ENCODE results near the gene FAM174B. TPM values are rescaled to one million over a fixed set of nuclear protein-coding genes. Genes with fewer than 3 reads are reported as not detected.

The FAM174B gene
- total and polyA plus RNA-seq, 4 donors: 2.5 to 4.5 (median 3.8) TPM

GRCh38 chr15:92664178-92664900 is 8.8 kb upstream of the FAM174B start:
- H3K4me1 ChIP-seq (ENCODE audit: control insufficient read depth in 4 of 4, insufficient read depth in 4 of 4, low read length in 3 of 4): peaks cover 15 to 34% (median 26%) of the 10 kb centered on the region in 4 donors
- DNase-seq (ENCODE audit: low spot score): no peak
- TF ChIP-seq SP1 (IDR thresholded peaks at IDR 0.05) (no peak), ATF3 (IDR thresholded peaks at IDR 0.05) (no peak), FOXA1 (IDR thresholded peaks at IDR 0.05) (no peak), RAD21 (IDR thresholded peaks at IDR 0.05) (no peak), HNF4A (conservative IDR thresholded peaks at IDR 0.05) (no peak), GABPA (IDR thresholded peaks at IDR 0.05 in 1 of 2, conservative IDR thresholded peaks at IDR 0.05 in 1 of 2) (no peak), JUND (IDR thresholded peaks at IDR 0.05) (no peak), FOXA2 (IDR thresholded peaks at IDR 0.05) (no peak), YY1 (IDR thresholded peaks at IDR 0.05) (no peak), NR2F2 (IDR thresholded peaks at IDR 0.05) (no peak), RXRA (IDR thresholded peaks at IDR 0.05) (no peak), HNF4G (IDR thresholded peaks at IDR 0.05) (no peak), MAX (IDR thresholded peaks at IDR 0.05) (no peak), TAF1 (conservative IDR thresholded peaks at IDR 0.05) (no peak)
- TF ChIP-seq, protein P1, sequence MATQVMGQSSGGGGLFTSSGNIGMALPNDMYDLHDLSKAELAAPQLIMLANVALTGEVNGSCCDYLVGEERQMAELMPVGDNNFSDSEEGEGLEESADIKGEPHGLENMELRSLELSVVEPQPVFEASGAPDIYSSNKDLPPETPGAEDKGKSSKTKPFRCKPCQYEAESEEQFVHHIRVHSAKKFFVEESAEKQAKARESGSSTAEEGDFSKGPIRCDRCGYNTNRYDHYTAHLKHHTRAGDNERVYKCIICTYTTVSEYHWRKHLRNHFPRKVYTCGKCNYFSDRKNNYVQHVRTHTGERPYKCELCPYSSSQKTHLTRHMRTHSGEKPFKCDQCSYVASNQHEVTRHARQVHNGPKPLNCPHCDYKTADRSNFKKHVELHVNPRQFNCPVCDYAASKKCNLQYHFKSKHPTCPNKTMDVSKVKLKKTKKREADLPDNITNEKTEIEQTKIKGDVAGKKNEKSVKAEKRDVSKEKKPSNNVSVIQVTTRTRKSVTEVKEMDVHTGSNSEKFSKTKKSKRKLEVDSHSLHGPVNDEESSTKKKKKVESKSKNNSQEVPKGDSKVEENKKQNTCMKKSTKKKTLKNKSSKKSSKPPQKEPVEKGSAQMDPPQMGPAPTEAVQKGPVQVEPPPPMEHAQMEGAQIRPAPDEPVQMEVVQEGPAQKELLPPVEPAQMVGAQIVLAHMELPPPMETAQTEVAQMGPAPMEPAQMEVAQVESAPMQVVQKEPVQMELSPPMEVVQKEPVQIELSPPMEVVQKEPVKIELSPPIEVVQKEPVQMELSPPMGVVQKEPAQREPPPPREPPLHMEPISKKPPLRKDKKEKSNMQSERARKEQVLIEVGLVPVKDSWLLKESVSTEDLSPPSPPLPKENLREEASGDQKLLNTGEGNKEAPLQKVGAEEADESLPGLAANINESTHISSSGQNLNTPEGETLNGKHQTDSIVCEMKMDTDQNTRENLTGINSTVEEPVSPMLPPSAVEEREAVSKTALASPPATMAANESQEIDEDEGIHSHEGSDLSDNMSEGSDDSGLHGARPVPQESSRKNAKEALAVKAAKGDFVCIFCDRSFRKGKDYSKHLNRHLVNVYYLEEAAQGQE (IDR thresholded peaks at IDR 0.05): no peak
- TF ChIP-seq, protein P2, sequence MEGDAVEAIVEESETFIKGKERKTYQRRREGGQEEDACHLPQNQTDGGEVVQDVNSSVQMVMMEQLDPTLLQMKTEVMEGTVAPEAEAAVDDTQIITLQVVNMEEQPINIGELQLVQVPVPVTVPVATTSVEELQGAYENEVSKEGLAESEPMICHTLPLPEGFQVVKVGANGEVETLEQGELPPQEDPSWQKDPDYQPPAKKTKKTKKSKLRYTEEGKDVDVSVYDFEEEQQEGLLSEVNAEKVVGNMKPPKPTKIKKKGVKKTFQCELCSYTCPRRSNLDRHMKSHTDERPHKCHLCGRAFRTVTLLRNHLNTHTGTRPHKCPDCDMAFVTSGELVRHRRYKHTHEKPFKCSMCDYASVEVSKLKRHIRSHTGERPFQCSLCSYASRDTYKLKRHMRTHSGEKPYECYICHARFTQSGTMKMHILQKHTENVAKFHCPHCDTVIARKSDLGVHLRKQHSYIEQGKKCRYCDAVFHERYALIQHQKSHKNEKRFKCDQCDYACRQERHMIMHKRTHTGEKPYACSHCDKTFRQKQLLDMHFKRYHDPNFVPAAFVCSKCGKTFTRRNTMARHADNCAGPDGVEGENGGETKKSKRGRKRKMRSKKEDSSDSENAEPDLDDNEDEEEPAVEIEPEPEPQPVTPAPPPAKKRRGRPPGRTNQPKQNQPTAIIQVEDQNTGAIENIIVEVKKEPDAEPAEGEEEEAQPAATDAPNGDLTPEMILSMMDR (IDR thresholded peaks at IDR 0.05; ENCODE audit: low read depth, low read length, missing input control): no peak
- H3K27ac ChIP-seq (ENCODE audit: low read depth in 1 of 2, low read length in 2 of 2): no peak overlapping the region
- H3K27me3 ChIP-seq (ENCODE audit: control insufficient read depth in 4 of 4, insufficient read depth in 4 of 4, low read length in 3 of 4): no peaks in the 10 kb centered on the region
- H3K4me3 ChIP-seq (ENCODE audit: low read depth in 1 of 3, low read length in 3 of 3): no peak overlapping the region
- H3K36me3 ChIP-seq (ENCODE audit: control insufficient read depth in 4 of 4, insufficient read depth in 3 of 4, low read depth in 1 of 4, low read length in 3 of 4): no peaks in the 10 kb centered on the region
- H3K9ac ChIP-seq (ENCODE audit: low read depth in 1 of 2, low read length in 2 of 2): no peak overlapping the region
- WGBS: 90% methylated on average over 12 of the region's 12 CpGs
- H3K9me3 ChIP-seq (ENCODE audit: control insufficient read depth in 4 of 4, low read length in 3 of 4): no peaks in the 10 kb centered on the region

- H3K9me3 ChIP-seq (ENCODE audit: control insufficient read depth in 4 of 4, low read length in 3 of 4): no peaks in the 10 kb centered on the region
- DNase-seq (ENCODE audit: low spot score): no peak
- H3K4me3 ChIP-seq (ENCODE audit: low read depth in 1 of 3, low read length in 3 of 3): no peak overlapping the region
- H3K9ac ChIP-seq (ENCODE audit: low read depth in 1 of 2, low read length in 2 of 2): no peak overlapping the region
- no peaks in the 10 kb centered on the region for H3K27me3 ChIP-seq (ENCODE audit: control insufficient read depth in 4 of 4, insufficient read depth in 4 of 4, low read length in 3 of 4)
- H3K27ac ChIP-seq (ENCODE audit: low read depth in 1 of 2, low read length in 2 of 2): no peak overlapping the region
- no peaks in the 10 kb centered on the region for H3K36me3 ChIP-seq (ENCODE audit: control insufficient read depth in 4 of 4, insufficient read depth in 3 of 4, low read depth in 1 of 4, low read length in 3 of 4)
- H3K4me1 ChIP-seq (ENCODE audit: control insufficient read depth in 4 of 4, insufficient read depth in 4 of 4, low read length in 3 of 4): peaks cover 15 to 34% (median 26%) of the 10 kb centered on the region in 4 donors
- WGBS: 91% methylated on average over 13 of the region's 13 CpGs
- TF ChIP-seq, protein P1 (IDR thresholded peaks at IDR 0.05): no peak
- TF ChIP-seq GABPA (IDR thresholded peaks at IDR 0.05 in 1 of 2, conservative IDR thresholded peaks at IDR 0.05 in 1 of 2) (no peak), FOXA2 (IDR thresholded peaks at IDR 0.05) (no peak), RXRA (IDR thresholded peaks at IDR 0.05) (no peak), RAD21 (IDR thresholded peaks at IDR 0.05) (no peak), NR2F2 (IDR thresholded peaks at IDR 0.05) (no peak), YY1 (IDR thresholded peaks at IDR 0.05) (no peak), FOXA1 (IDR thresholded peaks at IDR 0.05) (no peak), EGR1 (IDR thresholded peaks at IDR 0.05; ENCODE audit: low read depth in 2 of 2) (no peak), HNF4A (conservative IDR thresholded peaks at IDR 0.05) (no peak)
- TF ChIP-seq, protein P3, sequence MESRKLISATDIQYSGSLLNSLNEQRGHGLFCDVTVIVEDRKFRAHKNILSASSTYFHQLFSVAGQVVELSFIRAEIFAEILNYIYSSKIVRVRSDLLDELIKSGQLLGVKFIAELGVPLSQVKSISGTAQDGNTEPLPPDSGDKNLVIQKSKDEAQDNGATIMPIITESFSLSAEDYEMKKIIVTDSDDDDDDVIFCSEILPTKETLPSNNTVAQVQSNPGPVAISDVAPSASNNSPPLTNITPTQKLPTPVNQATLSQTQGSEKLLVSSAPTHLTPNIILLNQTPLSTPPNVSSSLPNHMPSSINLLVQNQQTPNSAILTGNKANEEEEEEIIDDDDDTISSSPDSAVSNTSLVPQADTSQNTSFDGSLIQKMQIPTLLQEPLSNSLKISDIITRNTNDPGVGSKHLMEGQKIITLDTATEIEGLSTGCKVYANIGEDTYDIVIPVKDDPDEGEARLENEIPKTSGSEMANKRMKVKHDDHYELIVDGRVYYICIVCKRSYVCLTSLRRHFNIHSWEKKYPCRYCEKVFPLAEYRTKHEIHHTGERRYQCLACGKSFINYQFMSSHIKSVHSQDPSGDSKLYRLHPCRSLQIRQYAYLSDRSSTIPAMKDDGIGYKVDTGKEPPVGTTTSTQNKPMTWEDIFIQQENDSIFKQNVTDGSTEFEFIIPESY (IDR thresholded peaks at IDR 0.05): no peak
These were observed 7.8 kb upstream of the FAM174B start for GRCh38 chr15:92663250-92663951.

Data from liver (tissue), 9 donors.